Nephron progenitor cell (in vitro differentiated cells): ENCODE data around the gene RIPK4.

ENCODE experiments used
- DNase-seq: peaks from one replicate; pipeline ENCODE4 v3.0.0; 2021
- H3K27ac Mint-ChIP-seq: 2 replicates; pipeline ENCODE4 v1.8.0; 2021; ENCODE audit warnings: mild to moderate bottlenecking, moderate library complexity, mixed read lengths
- H3K27me3 Mint-ChIP-seq: 2 replicates; pipeline ENCODE4 v1.8.0; 2021; ENCODE audit warnings: mild to moderate bottlenecking, low read depth, mixed read lengths; ENCODE audit not compliant: poor library complexity
- H3K36me3 Mint-ChIP-seq: 2 replicates; pipeline ENCODE4 v1.8.0; 2021; ENCODE audit warnings: low read depth, mixed read lengths
- H3K4me1 Mint-ChIP-seq: 2 replicates; pipeline ENCODE4 v1.8.0; 2021; ENCODE audit warnings: mixed read lengths
- H3K4me3 Mint-ChIP-seq: 2 replicates; pipeline ENCODE4 v1.8.0; 2021; ENCODE audit warnings: mild to moderate bottlenecking, moderate library complexity, mixed read lengths
- H3K9me3 Mint-ChIP-seq: 2 replicates; pipeline ENCODE4 v1.8.0; 2021; ENCODE audit warnings: mild to moderate bottlenecking, moderate library complexity, mixed read lengths
- TF ChIP-seq, protein P1 (sequence below): fragments of 200-600 bp; sonication (generic); IDR thresholded peaks from 2 replicates; pipeline ENCODE4 v1.5.0; 2021; ENCODE audit warnings: antibody characterized with exemption

The RIPK4 gene

DNA sequence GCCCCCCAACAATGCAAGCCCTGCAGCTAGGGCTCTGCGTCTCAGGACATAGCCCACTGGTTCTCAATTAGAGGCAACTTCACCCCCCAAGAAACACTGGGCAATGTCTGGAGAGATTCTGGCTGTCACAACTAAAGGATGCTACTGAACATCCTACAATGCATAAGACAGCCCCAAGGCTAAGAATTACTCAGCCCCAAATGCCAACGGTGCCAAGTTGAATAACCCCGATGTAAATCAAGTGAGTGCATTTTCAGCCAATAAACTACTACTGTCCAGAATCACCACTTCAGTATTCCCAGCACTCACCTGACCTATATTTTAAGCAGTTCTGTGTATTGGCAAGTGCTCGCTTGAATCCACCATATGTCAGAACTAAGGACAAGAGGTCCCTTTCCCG, 6.9 kb downstream of the RIPK4 start:
- Mint-ChIP-seq H3K27ac (no peak overlapping the region), H3K27me3 (peaks cover 57% of the 10 kb centered on the region), H3K9me3 (no peaks in the 10 kb centered on the region), H3K36me3 (no peaks in the 10 kb centered on the region), H3K4me1 (peaks cover 42% of the 10 kb centered on the region), H3K4me3 (peak overlapping the region; percentile 34)
- DNase-seq, result no peak
- TF ChIP-seq, protein P1, sequence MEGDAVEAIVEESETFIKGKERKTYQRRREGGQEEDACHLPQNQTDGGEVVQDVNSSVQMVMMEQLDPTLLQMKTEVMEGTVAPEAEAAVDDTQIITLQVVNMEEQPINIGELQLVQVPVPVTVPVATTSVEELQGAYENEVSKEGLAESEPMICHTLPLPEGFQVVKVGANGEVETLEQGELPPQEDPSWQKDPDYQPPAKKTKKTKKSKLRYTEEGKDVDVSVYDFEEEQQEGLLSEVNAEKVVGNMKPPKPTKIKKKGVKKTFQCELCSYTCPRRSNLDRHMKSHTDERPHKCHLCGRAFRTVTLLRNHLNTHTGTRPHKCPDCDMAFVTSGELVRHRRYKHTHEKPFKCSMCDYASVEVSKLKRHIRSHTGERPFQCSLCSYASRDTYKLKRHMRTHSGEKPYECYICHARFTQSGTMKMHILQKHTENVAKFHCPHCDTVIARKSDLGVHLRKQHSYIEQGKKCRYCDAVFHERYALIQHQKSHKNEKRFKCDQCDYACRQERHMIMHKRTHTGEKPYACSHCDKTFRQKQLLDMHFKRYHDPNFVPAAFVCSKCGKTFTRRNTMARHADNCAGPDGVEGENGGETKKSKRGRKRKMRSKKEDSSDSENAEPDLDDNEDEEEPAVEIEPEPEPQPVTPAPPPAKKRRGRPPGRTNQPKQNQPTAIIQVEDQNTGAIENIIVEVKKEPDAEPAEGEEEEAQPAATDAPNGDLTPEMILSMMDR, result no peak

GRCh38 chr21:41759214-41759840, 7.5 kb downstream of the RIPK4 start:
- Mint-ChIP-seq H3K27me3 (peaks cover 51% of the 10 kb centered on the region), H3K36me3 (no peaks in the 10 kb centered on the region), H3K27ac (no peak overlapping the region), H3K9me3 (no peaks in the 10 kb centered on the region), H3K4me1 (peaks cover 47% of the 10 kb centered on the region), H3K4me3 (no peak overlapping the region)
- DNase-seq, result no peak
- TF ChIP-seq, protein P1, result no peak

- no peak for DNase-seq
- Mint-ChIP-seq H3K9me3 (no peaks in the 10 kb centered on the region), H3K27ac (no peak overlapping the region), H3K27me3 (peaks cover 43% of the 10 kb centered on the region), H3K4me1 (peaks cover 53% of the 10 kb centered on the region), H3K4me3 (no peak overlapping the region), H3K36me3 (no peaks in the 10 kb centered on the region)
- TF ChIP-seq, protein P1, result no peak
These were observed 8.3 kb downstream of the RIPK4 start for GRCh38 chr21:41758550-41758949.

DNA sequence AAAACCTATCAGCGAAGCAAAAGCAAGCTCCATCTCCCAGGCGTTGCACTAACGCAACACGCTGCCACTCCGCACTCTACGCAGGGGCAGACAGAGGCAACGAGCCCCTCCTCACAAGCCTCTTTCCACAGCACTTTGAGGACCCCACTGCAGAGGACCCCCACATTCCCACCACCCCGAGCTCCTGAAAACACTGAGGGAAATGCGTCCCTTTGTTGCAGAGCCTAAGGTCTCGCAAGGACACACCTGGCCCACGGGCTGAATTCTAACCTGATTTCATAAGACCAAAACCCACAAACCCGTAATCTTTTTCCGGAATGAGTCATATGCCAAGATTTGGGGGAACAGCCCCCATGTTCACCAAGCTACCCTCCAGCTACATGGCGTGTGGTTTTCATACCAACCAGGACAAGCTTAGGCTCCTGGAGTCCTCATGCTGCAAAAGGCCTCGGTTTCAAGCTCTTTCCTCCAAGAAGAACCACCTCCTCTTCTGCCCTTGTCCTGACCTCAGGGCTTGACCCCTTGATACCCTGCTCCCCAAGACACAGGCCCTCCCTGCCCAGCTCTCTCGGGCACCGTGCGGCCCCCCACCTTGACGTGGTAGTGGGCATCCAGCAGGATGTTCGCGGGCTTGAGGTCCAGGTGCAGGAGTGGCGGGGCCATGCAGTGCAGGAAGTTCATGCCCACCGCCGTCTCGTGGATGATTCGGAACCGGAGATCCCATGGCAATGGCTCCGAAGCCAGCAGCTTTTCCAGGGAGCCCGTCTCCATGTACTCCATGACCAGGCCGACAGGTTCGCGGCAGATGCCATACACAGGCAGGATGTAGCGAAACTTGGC, 10.7 kb downstream of the RIPK4 start:
- TF ChIP-seq, protein P1, result no peak
- H3K4me3 Mint-ChIP-seq, result no peak overlapping the region
- H3K36me3 Mint-ChIP-seq, result no peaks in the 10 kb centered on the region
- no peaks in the 10 kb centered on the region for H3K9me3 Mint-ChIP-seq
- peaks cover 23% of the 10 kb centered on the region for H3K27me3 Mint-ChIP-seq
- H3K27ac Mint-ChIP-seq, result no peak overlapping the region
- H3K4me1 Mint-ChIP-seq, result peaks cover 53% of the 10 kb centered on the region
- no peak for DNase-seq

- no peak overlapping the region for H3K4me3 Mint-ChIP-seq
- peaks cover 54% of the 10 kb centered on the region for H3K4me1 Mint-ChIP-seq
- no peaks in the 10 kb centered on the region for H3K9me3 Mint-ChIP-seq
- peaks cover 16% of the 10 kb centered on the region for H3K27me3 Mint-ChIP-seq
- H3K27ac Mint-ChIP-seq, result no peak overlapping the region
- TF ChIP-seq, protein P1, result no peak
- no peaks in the 10 kb centered on the region for H3K36me3 Mint-ChIP-seq
- no peak for DNase-seq
These were observed 11.5 kb downstream of the RIPK4 start for GRCh38 chr21:41755258-41755933.
